Body of pancreas (tissue), 4 donors: ENCODE data around the gene OCRL. TPM values are rescaled to one million over a fixed set of nuclear protein-coding genes. Genes with fewer than 3 reads are reported as not detected.
A peak's percentile ranks its signal among the peaks of the same experiment; 100 is the strongest.

ENCODE experiments used
- ATAC-seq: fragments of 150-250 bp; one replicate; pipeline ENCODE4 v1.9.1; 2016
- DNase-seq, 4 donors: peaks; one replicate each; pipeline ENCODE4 v3.0.0-alpha.2; 2019
- H3K27ac ChIP-seq, 4 donors: fragments of 200-600 bp; sonication (generic); 1 replicate in 3 of 4; 2 replicates in 1 of 4; pipeline versions ENCODE4 v1.5.1 to v1.6.1; 2016 to 2019; ENCODE audit warnings: mild to moderate bottlenecking in 1 of 4, mixed read lengths in 1 of 4, moderate library complexity in 1 of 4
- H3K27me3 ChIP-seq, 2 donors: fragments of 200-600 bp; sonication (generic); one replicate each; pipeline ENCODE4 v1.6.0; 2016; ENCODE audit warnings: mild to moderate bottlenecking in 1 of 2
- H3K36me3 ChIP-seq, 2 donors: fragments of 200-600 bp; sonication (generic); replicated peaks in 1 of 2; 2 replicates each; pipeline ENCODE4 v1.5.1; 2016; ENCODE audit warnings: low read depth in 2 of 2; ENCODE audit not compliant: insufficient read depth in 1 of 2
- H3K4me1 ChIP-seq: fragments of 200-600 bp; sonication (generic); one replicate; pipeline ENCODE4 v1.6.0; 2016
- H3K4me3 ChIP-seq, 2 donors: fragments of 200-600 bp; sonication (generic); 1 replicate in 1 of 2; 2 replicates in 1 of 2; pipeline ENCODE4 v1.5.1; 2016 to 2019
- H3K9me3 ChIP-seq, 3 donors: fragments of 200-600 bp; sonication (generic); 1 replicate in 2 of 3; 2 replicates in 1 of 3; pipeline ENCODE4 v1.5.1; 2016
- POLR2A ChIP-seq, 3 donors: fragments of 450-650 bp; IDR thresholded peaks; one replicate each; pipeline ENCODE4 v1.6.1; 2016; ENCODE audit warnings: antibody characterized with exemption in 3 of 3, mild to moderate bottlenecking in 2 of 3
- WGBS, 2 donors: methylation state at CpG; one replicate each; pipeline ENCODE4 v1.1.5; 2017; 5-methylcytosine and 5-hydroxymethylcytosine counted together
- intact Hi-C: fragments of 100-400 bp; cut with DNase I; formaldehyde crosslinking; loops from one replicate; pipeline ENCODE4 v1.15.1; 2023
- total RNA-seq, 2 donors: library from RNA; depleted of rRNA; stranded (reverse); fragments of >200 nt; gene quantifications; one replicate each; pipeline ENCODE4 v1.1.0, GENCODE V29; 2016
- TF ChIP-seq, protein P1 (sequence below), 7 experiments: fragments of 450-650 bp in 4 of 7; fragments of 200-600 bp in 3 of 7; sonication (generic) in 3 of 7; IDR thresholded peaks; one replicate each; pipeline ENCODE4 v1.5.1; 2016 to 2019; ENCODE audit warnings: antibody characterized with exemption in 7 of 7

OCRL gene
- total RNA-seq, 2 donors from 2014 or later = 7.3 to 9.1 TPM

DNA sequence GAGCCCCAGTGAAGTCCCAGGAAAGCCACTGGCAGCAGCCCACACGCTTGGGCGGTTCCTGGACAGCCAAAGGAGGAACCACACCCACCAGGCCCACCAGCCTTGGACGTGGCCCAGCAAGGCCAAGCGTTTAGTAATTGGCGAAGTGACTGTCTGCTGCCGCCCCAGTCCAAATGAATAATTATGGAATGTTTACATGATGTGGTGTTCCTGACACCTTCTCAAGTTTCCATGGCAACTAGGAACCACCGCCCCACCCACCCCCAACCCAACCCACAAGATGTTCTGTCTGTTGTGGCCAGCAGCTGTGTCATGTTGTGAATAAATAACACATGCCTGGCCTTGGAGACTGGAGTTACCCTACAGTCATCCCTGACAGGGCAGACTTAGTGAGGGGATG, 92.4 kb downstream of the OCRL start:
- no peak for TF ChIP-seq POLR2A (IDR thresholded peaks at IDR 0.05)
- TF ChIP-seq, protein P1, sequence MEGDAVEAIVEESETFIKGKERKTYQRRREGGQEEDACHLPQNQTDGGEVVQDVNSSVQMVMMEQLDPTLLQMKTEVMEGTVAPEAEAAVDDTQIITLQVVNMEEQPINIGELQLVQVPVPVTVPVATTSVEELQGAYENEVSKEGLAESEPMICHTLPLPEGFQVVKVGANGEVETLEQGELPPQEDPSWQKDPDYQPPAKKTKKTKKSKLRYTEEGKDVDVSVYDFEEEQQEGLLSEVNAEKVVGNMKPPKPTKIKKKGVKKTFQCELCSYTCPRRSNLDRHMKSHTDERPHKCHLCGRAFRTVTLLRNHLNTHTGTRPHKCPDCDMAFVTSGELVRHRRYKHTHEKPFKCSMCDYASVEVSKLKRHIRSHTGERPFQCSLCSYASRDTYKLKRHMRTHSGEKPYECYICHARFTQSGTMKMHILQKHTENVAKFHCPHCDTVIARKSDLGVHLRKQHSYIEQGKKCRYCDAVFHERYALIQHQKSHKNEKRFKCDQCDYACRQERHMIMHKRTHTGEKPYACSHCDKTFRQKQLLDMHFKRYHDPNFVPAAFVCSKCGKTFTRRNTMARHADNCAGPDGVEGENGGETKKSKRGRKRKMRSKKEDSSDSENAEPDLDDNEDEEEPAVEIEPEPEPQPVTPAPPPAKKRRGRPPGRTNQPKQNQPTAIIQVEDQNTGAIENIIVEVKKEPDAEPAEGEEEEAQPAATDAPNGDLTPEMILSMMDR (IDR thresholded peaks at IDR 0.05) = no peak
- whole genome bisulfite sequencing, 2 donors = 75 to 100% methylated on average over 1 to 4 of the region's 7 CpGs
- no peak for ATAC-seq

DNA sequence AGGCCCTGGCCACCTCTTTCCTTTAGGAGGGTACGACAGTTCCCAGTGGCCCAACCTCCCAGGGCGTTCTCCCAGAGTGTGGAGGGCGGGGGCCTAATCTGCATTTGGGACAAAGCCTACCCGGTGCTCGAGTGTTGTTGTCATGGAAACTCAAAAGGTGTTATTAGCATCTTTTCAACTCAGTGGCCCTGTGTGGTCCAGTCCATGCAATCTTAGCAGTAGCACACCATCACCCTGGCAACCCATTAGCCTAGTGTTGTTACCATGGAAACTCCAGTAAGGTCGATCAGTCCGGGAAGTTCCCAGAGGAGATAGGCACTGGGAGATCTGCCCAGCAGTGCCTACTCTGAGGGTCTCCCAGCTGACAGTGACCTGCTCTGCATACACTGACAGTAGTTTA, 94.5 kb downstream of the OCRL start:
- TF ChIP-seq, protein P1 (IDR thresholded peaks at IDR 0.05) = no peak
- TF ChIP-seq POLR2A (IDR thresholded peaks at IDR 0.05) = no peak
- Histone ChIP-seq H3K27ac (no peak overlapping the region), H3K4me1 (no peaks in the 10 kb centered on the region), H3K9me3 (no peaks in the 10 kb centered on the region), H3K36me3 (no peaks in the 10 kb centered on the region), H3K4me3 (no peak overlapping the region), H3K27me3 (no peaks in the 10 kb centered on the region)
- WGBS, 2 donors = 42 to 45% methylated on average over 5 to 7 of the region's 7 CpGs
- DNase-seq (no peak), ATAC-seq (no peak)
- intact Hi-C loops = no loop called here

More for the DNA sequence above, 92.4 kb downstream of the OCRL start:
- intact Hi-C loops = no loop called here
- Histone ChIP-seq H3K36me3 (no peaks in the 10 kb centered on the region), H3K4me1 (no peaks in the 10 kb centered on the region), H3K9me3 (no peaks in the 10 kb centered on the region), H3K27ac (no peak overlapping the region), H3K27me3 (no peaks in the 10 kb centered on the region), H3K4me3 (no peak overlapping the region)
- DNase-seq = no peak

DNA sequence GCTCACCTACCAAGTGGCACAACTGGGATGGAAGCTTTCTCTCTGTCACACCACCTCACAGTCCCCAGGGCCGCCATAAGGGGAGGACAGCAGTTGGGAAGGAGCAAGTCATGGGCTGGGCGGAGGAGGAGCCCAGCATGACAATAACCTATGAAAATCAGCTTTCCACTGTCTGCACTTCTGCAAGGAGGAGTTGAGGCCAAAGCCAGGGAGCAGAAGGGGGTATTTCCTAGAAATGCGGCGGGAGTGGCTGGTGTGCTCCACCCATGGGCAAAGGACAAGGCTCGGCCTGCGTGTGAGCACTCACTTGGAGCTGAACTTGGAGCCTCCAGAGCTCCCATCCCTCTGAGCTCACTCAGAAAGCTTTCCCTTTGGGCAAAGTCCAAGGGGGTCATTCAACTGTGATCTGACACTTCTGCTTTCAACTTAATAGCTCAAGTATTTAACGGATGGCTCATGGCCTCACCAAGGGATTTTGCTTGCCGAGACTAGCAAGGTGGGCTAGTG, 96.2 kb downstream of the OCRL start:
- WGBS, 2 donors = 87 to 100% methylated on average over 2 to 7 of the region's 8 CpGs
- Histone ChIP-seq H3K27ac (no peak overlapping the region), H3K27me3 (no peaks in the 10 kb centered on the region), H3K36me3 (no peaks in the 10 kb centered on the region), H3K4me1 (no peaks in the 10 kb centered on the region), H3K4me3 (no peak overlapping the region), H3K9me3 (no peaks in the 10 kb centered on the region)
- DNase-seq (no peak), ATAC-seq (no peak)
- no peak for TF ChIP-seq POLR2A (IDR thresholded peaks at IDR 0.05)
- TF ChIP-seq, protein P1 (IDR thresholded peaks at IDR 0.05) = no peak
- intact Hi-C loops = no loop called here

DNA sequence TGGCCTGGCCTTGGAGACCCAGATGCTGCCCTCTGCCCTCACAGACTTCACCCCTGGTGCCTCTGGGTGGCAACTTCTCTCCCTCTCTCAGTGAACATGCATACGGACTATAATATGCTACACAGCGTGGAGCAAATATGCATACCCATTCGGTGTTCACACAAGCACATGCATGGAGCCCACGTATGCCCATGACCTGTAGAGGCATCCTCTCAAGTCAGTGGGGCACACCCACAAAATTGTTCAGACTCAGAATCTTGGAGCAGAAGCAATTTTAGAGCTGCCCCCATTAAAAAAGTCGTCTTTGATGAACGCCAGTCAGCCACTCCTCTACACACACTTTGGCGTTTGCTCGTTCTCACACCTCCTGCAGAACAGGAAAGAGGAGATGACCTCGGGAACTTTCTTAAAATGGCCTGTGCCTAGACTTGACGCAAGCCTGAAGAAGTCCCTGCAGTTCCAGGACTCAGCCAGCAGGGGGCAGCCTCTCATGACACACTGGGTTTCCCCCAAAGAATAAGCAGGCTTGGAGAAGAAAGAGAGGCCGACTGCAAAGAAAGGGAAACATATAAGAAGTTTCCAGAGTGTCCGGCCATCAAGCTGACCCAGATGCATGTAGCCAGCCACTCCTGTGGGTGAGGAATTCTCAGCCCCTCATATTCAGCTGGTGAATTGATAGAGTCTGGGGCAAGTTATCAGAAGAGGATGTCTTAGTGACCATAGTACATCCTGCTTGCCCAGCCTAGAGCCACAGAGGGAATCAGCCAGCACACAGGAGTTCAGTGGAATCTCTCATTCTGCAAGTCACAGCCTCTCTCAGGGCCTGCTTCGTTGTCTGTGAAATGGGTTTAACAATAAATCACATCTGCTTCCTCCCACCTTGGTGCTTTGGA, 97.4 kb downstream of the OCRL start:
- no peak for TF ChIP-seq POLR2A (IDR thresholded peaks at IDR 0.05)
- TF ChIP-seq, protein P1 (IDR thresholded peaks at IDR 0.05) = peak; percentile 71 to 83 (median 78)
- Histone ChIP-seq H3K4me3 (no peak overlapping the region), H3K27ac (no peak overlapping the region), H3K36me3 (no peaks in the 10 kb centered on the region), H3K9me3 (no peaks in the 10 kb centered on the region), H3K4me1 (no peaks in the 10 kb centered on the region), H3K27me3 (no peaks in the 10 kb centered on the region)
- DNase-seq (peak; percentile 62 to 77 (median 64)), ATAC-seq (peak; percentile 67)
- intact Hi-C loops = no loop called here
- 14 to 17% methylated on average over 2 to 11 of the region's 13 CpGs for WGBS, 2 donors
